Measurements from ENCODE around the gene ADH5. TPM values are rescaled to one million over a fixed set of nuclear protein-coding genes. Genes with fewer than 3 reads are reported as not detected.
"Not testable (repeated sequence)": the region's sequence is repeated elsewhere in the genome, so short reads cannot be mapped to it uniquely, and the experiment has no call there.

ADH5 gene
- total RNA-seq, 2 experiments from 2014 or later: 50.0 to 88.6 TPM

GRCh38 chr4:99100876-99101275 lies 12.3 kb upstream of the ADH5 start:
- no TSS peak for BruUV-seq (replicated peaks)
- CTCF ChIA-PET (ENCODE audit: unreplicated experiment): no interaction called here

GRCh38 chr4:99099814-99100213 lies 11.2 kb upstream of the ADH5 start:
- H4K20me1 ChIP-seq (ENCODE audit: insufficient read depth, low read length); intact Hi-C loops (cut with micrococcal nuclease; ENCODE audit: unreplicated experiment); H3K9me2 ChIP-seq (ENCODE audit: insufficient read depth, low read length); BruUV-seq (replicated peaks); H3K9me3 ChIP-seq (ENCODE audit: low read length); H3K4me1 ChIP-seq (ENCODE audit: insufficient read depth, low read length, poor library complexity, severe bottlenecking); H3K4me2 ChIP-seq (ENCODE audit: low read length); H3K27ac ChIP-seq (ENCODE audit: low read depth, low read length, poor library complexity, severe bottlenecking); H2AFZ ChIP-seq (ENCODE audit: low read length); CTCF ChIA-PET (ENCODE audit: unreplicated experiment); H3K4me3 ChIP-seq (ENCODE audit: low read depth, low read length, poor library complexity, severe bottlenecking); DNase-seq (ENCODE audit: low spot score); H3K36me3 ChIP-seq (ENCODE audit: insufficient read depth, low read length); H3K79me2 ChIP-seq (ENCODE audit: insufficient read depth, low read depth, low read length): not testable (repeated sequence)
- POLR2A ChIA-PET: interaction anchor here (1.5 kb wide), 1 partner anchor 12 kb away, joined by 3 read pairs; the partner anchor contains the start of gene ADH5

More at GRCh38 chr4:99100876-99101275, 12.3 kb upstream of the ADH5 start:
- Histone ChIP-seq H3K27ac (ENCODE audit: low read depth, low read length, poor library complexity, severe bottlenecking) (no peak overlapping the region), H2AFZ (ENCODE audit: low read length) (no peak overlapping the region), H3K4me2 (ENCODE audit: low read length) (no peak overlapping the region), H4K20me1 (ENCODE audit: insufficient read depth, low read length) (no peaks in the 10 kb centered on the region), H3K36me3 (ENCODE audit: insufficient read depth, low read length) (no peaks in the 10 kb centered on the region), H3K9me3 (ENCODE audit: low read length) (no peaks in the 10 kb centered on the region), H3K9me2 (ENCODE audit: insufficient read depth, low read length) (no peaks in the 10 kb centered on the region), H3K4me3 (ENCODE audit: low read depth, low read length, poor library complexity, severe bottlenecking) (no peak overlapping the region), H3K4me1 (ENCODE audit: insufficient read depth, low read length, poor library complexity, severe bottlenecking) (no peaks in the 10 kb centered on the region), H3K79me2 (ENCODE audit: insufficient read depth, low read depth, low read length) (no peaks in the 10 kb centered on the region)
- DNase-seq (ENCODE audit: low spot score): no peak
- intact Hi-C loops (cut with micrococcal nuclease; ENCODE audit: unreplicated experiment): no loop called here
- POLR2A ChIA-PET: interaction anchor here (1.5 kb wide), 1 partner anchor 13 kb away, joined by 3 read pairs; the partner anchor contains the start of gene ADH5
- TF ChIP-seq CTCF (conservative IDR thresholded peaks at IDR 0.05; ENCODE audit: low read length) (no peak), EZH2phosphoT487 (IDR thresholded peaks at IDR 0.05; ENCODE audit: borderline replicate concordance, low read depth, low read length) (no peak)

GRCh38 chr4:99099311-99099710 lies 10.7 kb upstream of the ADH5 start:
- Histone ChIP-seq H3K27ac (ENCODE audit: low read depth, low read length, poor library complexity, severe bottlenecking) (no peak overlapping the region), H3K4me2 (ENCODE audit: low read length) (no peak overlapping the region), H3K9me2 (ENCODE audit: insufficient read depth, low read length) (no peaks in the 10 kb centered on the region), H3K4me1 (ENCODE audit: insufficient read depth, low read length, poor library complexity, severe bottlenecking) (no peaks in the 10 kb centered on the region), H3K9me3 (ENCODE audit: low read length) (no peaks in the 10 kb centered on the region), H3K79me2 (ENCODE audit: insufficient read depth, low read depth, low read length) (no peaks in the 10 kb centered on the region), H2AFZ (ENCODE audit: low read length) (no peak overlapping the region), H3K4me3 (ENCODE audit: low read depth, low read length, poor library complexity, severe bottlenecking) (no peak overlapping the region), H4K20me1 (ENCODE audit: insufficient read depth, low read length) (no peaks in the 10 kb centered on the region), H3K36me3 (ENCODE audit: insufficient read depth, low read length) (no peaks in the 10 kb centered on the region)
- intact Hi-C loops (cut with micrococcal nuclease; ENCODE audit: unreplicated experiment): no loop called here
- no peak for DNase-seq (ENCODE audit: low spot score)
- no TSS peak for BruUV-seq (replicated peaks)
- CTCF ChIA-PET (ENCODE audit: unreplicated experiment): no interaction called here
- TF ChIP-seq EZH2phosphoT487 (IDR thresholded peaks at IDR 0.05; ENCODE audit: borderline replicate concordance, low read depth, low read length) (no peak), CTCF (conservative IDR thresholded peaks at IDR 0.05; ENCODE audit: low read length) (no peak)
- POLR2A ChIA-PET: no interaction called here

GRCh38 chr4:99091841-99092240 lies 3.3 kb upstream of the ADH5 start:
- intact Hi-C loops (cut with micrococcal nuclease; ENCODE audit: unreplicated experiment); DNase-seq (ENCODE audit: low spot score); CTCF ChIA-PET (ENCODE audit: unreplicated experiment); H3K9me2 ChIP-seq (ENCODE audit: insufficient read depth, low read length); H2AFZ ChIP-seq (ENCODE audit: low read length); H4K20me1 ChIP-seq (ENCODE audit: insufficient read depth, low read length); H3K27ac ChIP-seq (ENCODE audit: low read depth, low read length, poor library complexity, severe bottlenecking); H3K9me3 ChIP-seq (ENCODE audit: low read length); H3K36me3 ChIP-seq (ENCODE audit: insufficient read depth, low read length); BruUV-seq (replicated peaks); H3K4me2 ChIP-seq (ENCODE audit: low read length); H3K4me3 ChIP-seq (ENCODE audit: low read depth, low read length, poor library complexity, severe bottlenecking): not testable (repeated sequence)
- peaks cover 15% of the 10 kb centered on the region for H3K79me2 ChIP-seq (ENCODE audit: insufficient read depth, low read depth, low read length)
- peaks cover 21% of the 10 kb centered on the region for H3K4me1 ChIP-seq (ENCODE audit: insufficient read depth, low read length, poor library complexity, severe bottlenecking)
- POLR2A ChIA-PET: interaction anchor here (1.2 kb wide), 1 partner anchor 20 kb away, joined by 3 read pairs; no protein-coding TSS in a partner anchor
